NCI-H146 treated with DMSO at 0.1 percent for 48 hours (cell line): ENCODE measurements around the gene HGF.
"Not testable (repeated sequence)": the region's sequence is repeated elsewhere in the genome, so short reads cannot be mapped to it uniquely, and the experiment has no call there.

ENCODE experiments used
- DNase-seq: peaks from one replicate; lab custom pipeline; 2025; ENCODE audit not compliant: unreplicated experiment; lab: John Stamatoyannopoulos, UW

The HGF gene

GRCh38 chr7:81722250-81722649 is 47.6 kb downstream of the HGF start:
- not testable (repeated sequence) for DNase-seq

- no peak for DNase-seq
Observed at GRCh38 chr7:81721437-81721836, 48.4 kb downstream of the HGF start.

GRCh38 chr7:81719865-81720264 is 50.0 kb downstream of the HGF start:
- no peak for DNase-seq

- no peak for DNase-seq
Observed at GRCh38 chr7:81715984-81716588, 53.8 kb downstream of the HGF start.

- no peak for DNase-seq
Observed at GRCh38 chr7:81714306-81714705, 55.5 kb downstream of the HGF start.

GRCh38 chr7:81710751-81711150 is 59.1 kb downstream of the HGF start:
- DNase-seq, result no peak

GRCh38 chr7:81709836-81710235 is 60.0 kb downstream of the HGF start:
- no peak for DNase-seq

- no peak for DNase-seq
Observed at GRCh38 chr7:81707966-81708365, 61.9 kb downstream of the HGF start.

- DNase-seq, result no peak
Observed at GRCh38 chr7:81707196-81707595, 62.7 kb downstream of the HGF start.

- no peak for DNase-seq
Observed at GRCh38 chr7:81705206-81705605, 64.6 kb downstream of the HGF start.

GRCh38 chr7:81704595-81704994 is 65.3 kb downstream of the HGF start:
- DNase-seq, result no peak

- no peak for DNase-seq
Observed at GRCh38 chr7:81698965-81699364, 70.9 kb downstream of the HGF start.

- DNase-seq, result no peak
Observed at GRCh38 chr7:81694711-81695110, 75.1 kb downstream of the HGF start.

GRCh38 chr7:81693894-81694293 is 76.0 kb downstream of the HGF start:
- DNase-seq, result no peak

- DNase-seq, result no peak
Observed at GRCh38 chr7:81693080-81693479, 76.8 kb downstream of the HGF start.

GRCh38 chr7:81692146-81692905 is 77.5 kb downstream of the HGF start:
- DNase-seq, result no peak

- DNase-seq, result no peak
Observed at GRCh38 chr7:81691199-81691821, 78.5 kb downstream of the HGF start.

- no peak for DNase-seq
Observed at GRCh38 chr7:81690688-81691087, 79.2 kb downstream of the HGF start.

GRCh38 chr7:81690251-81690650 is 79.6 kb downstream of the HGF start:
- no peak for DNase-seq

- no peak for DNase-seq
Observed at GRCh38 chr7:81688622-81689411, 81.0 kb downstream of the HGF start.

GRCh38 chr7:81687062-81687461 is 82.8 kb downstream of the HGF start:
- no peak for DNase-seq
